Astrocyte of the cerebellum (primary cell): ENCODE results near the gene SYF2.

Experiments used
- DNase-seq: peaks from one replicate; pipeline ENCODE4 v3.0.0-alpha.2; 2011; ENCODE audit warnings: low read depth
- H3K4me3 ChIP-seq: 2 replicates; pipeline ENCODE4 v1.5.1; 2011; ENCODE audit warnings: mild to moderate bottlenecking, low read depth, low read length, moderate library complexity
- in situ Hi-C: cut with HindIII; loops from 2 replicates; pipeline ENCODE4 v1.10.0; 2017; ENCODE audit warnings: low sequenced_read_pairs
- TF ChIP-seq, protein P1 (sequence below): IDR thresholded peaks from 2 replicates; pipeline ENCODE4 v1.5.1; 2012; ENCODE audit warnings: low read length, low read depth, moderate library complexity, mild to moderate bottlenecking; ENCODE audit errors: missing control alignments

SYF2 gene

GRCh38 chr1:25201006-25201405, 31.3 kb downstream of the SYF2 start:
- in situ Hi-C loops, result loop anchor here (25.0 kb wide), 2 partner anchors 264 to 539 kb away; partner anchors contain the start of gene RUNX3
- DNase-seq, result no peak
- TF ChIP-seq, protein P1, sequence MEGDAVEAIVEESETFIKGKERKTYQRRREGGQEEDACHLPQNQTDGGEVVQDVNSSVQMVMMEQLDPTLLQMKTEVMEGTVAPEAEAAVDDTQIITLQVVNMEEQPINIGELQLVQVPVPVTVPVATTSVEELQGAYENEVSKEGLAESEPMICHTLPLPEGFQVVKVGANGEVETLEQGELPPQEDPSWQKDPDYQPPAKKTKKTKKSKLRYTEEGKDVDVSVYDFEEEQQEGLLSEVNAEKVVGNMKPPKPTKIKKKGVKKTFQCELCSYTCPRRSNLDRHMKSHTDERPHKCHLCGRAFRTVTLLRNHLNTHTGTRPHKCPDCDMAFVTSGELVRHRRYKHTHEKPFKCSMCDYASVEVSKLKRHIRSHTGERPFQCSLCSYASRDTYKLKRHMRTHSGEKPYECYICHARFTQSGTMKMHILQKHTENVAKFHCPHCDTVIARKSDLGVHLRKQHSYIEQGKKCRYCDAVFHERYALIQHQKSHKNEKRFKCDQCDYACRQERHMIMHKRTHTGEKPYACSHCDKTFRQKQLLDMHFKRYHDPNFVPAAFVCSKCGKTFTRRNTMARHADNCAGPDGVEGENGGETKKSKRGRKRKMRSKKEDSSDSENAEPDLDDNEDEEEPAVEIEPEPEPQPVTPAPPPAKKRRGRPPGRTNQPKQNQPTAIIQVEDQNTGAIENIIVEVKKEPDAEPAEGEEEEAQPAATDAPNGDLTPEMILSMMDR, result no peak
- H3K4me3 ChIP-seq, result no peak overlapping the region

- TF ChIP-seq, protein P1, result no peak
- H3K4me3 ChIP-seq, result no peak overlapping the region
- in situ Hi-C loops, result loop anchor here (5.0 to 25.0 kb wide), 3 partner anchors 68 to 538 kb away; partner anchors contain the start of gene RUNX3
- DNase-seq, result no peak
Observed at GRCh38 chr1:25199819-25200620, 32.3 kb downstream of the SYF2 start.

GRCh38 chr1:25198663-25199252, 33.5 kb downstream of the SYF2 start:
- in situ Hi-C loops, result loop anchor here (5.0 kb wide), 1 partner anchor 66 kb away; no protein-coding TSS in a partner anchor
- no peak overlapping the region for H3K4me3 ChIP-seq
- TF ChIP-seq, protein P1, result no peak
- DNase-seq, result no peak

DNA sequence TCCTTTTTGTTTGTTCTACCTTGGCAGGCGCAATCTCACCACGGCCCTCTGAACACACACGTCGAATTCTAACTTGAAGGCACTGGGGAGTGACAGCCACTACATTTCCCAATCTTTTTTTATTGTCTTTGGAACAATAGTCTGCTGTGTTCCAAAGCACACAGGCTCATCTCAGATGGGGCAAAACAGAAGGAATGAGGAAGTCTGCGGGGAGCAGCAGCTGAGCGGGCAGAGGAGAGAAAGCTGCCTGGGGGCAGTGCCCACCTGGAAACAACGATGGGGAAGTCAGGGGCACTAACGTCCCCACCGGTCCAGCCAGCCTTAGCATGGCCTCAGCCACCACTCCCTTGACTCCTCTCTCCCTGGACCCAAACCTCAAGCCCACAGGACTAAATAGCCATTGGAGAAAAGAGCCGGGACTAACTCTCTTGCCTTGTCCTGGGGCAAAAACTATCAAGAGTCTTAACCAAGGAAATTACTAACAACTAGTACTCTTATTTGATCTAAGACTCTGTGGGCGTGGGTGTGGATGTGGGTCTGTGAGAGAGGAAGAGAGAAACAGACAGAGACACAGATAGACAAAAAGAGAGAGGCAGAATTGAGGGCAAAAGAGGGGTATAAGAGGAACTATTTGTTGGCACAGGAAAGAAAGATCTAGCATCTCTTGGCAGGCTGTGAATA, 34.2 kb downstream of the SYF2 start:
- in situ Hi-C loops, result loop anchor here (5.0 kb wide), 1 partner anchor 66 kb away; no protein-coding TSS in a partner anchor
- no peak overlapping the region for H3K4me3 ChIP-seq
- DNase-seq, result no peak
- TF ChIP-seq, protein P1, result no peak

DNA sequence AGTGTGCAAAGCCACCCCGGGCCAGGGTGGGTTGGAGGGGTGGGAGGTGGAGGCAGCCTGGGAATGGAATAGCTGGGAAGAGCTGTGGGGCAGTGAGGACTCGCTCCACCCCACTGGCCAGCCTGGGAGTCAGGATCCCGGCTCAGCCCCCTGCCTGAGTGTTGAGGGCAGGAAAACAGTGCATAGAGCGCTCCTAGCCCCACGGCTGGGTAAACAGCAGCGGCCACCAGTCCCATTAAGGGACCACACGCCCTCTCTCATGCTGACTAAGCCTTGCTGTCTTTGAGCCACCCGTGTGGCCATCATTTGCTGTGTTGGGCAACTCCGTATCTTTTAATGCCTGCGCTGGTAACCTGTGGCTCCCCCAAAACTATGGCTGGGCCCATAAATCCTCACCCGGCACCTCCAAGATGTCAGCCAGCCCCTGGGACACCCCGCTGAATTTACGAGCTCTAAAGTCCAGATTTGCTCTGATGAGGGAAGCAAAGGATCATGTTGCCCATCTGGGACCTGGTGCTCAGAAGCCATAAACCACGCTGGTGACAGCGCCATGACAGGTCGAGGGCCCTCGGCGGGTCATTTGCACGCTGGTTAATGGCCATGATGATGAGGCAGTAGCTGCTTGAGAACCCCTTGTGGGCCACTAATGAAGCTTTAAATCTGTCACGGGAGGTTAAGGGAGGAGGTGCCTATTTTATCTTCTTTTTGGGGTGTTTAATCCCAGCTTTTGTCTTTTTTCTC, 34.9 kb downstream of the SYF2 start:
- in situ Hi-C loops, result loop anchor here (5.0 kb wide), 1 partner anchor 65 kb away; no protein-coding TSS in a partner anchor
- TF ChIP-seq, protein P1, result no peak

GRCh38 chr1:25196830-25197229, 35.5 kb downstream of the SYF2 start:
- TF ChIP-seq, protein P1, result no peak
- H3K4me3 ChIP-seq, result no peak overlapping the region
- DNase-seq, result no peak
- in situ Hi-C loops, result loop anchor here (5.0 kb wide), 1 partner anchor 65 kb away; no protein-coding TSS in a partner anchor

More for the DNA sequence above, 34.9 kb downstream of the SYF2 start:
- DNase-seq, result no peak
- H3K4me3 ChIP-seq, result no peak overlapping the region
